ENCODE results near the gene C20orf144.

C20orf144 gene

DNA sequence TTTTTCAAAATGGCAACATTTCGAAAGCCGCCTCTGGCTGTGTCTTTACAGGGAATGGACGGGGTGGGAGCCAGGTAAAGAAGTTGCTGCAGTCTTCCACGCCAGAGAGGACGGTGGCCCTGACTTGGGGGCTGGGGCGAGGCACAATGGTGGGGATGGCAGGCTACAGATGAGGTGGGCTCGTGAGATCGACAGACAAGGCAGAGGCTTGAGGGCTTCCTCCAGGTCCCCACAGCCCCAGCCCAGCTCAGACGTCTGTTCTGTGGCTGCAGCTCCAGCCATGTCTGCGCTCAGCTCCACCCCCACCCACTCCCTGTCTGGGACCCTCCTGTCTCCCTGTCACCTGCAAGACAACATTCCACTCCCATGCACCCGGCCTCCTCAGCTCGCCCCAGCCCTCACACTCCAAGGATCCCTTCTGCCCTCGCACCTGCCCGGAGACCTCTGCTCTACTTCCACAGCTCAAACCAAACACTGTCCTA is 7.4 kb upstream of the C20orf144 start:
- no peak for DNase-seq (ENCODE audit: extremely low read depth, low read depth)
- TF ChIP-seq, protein P1, sequence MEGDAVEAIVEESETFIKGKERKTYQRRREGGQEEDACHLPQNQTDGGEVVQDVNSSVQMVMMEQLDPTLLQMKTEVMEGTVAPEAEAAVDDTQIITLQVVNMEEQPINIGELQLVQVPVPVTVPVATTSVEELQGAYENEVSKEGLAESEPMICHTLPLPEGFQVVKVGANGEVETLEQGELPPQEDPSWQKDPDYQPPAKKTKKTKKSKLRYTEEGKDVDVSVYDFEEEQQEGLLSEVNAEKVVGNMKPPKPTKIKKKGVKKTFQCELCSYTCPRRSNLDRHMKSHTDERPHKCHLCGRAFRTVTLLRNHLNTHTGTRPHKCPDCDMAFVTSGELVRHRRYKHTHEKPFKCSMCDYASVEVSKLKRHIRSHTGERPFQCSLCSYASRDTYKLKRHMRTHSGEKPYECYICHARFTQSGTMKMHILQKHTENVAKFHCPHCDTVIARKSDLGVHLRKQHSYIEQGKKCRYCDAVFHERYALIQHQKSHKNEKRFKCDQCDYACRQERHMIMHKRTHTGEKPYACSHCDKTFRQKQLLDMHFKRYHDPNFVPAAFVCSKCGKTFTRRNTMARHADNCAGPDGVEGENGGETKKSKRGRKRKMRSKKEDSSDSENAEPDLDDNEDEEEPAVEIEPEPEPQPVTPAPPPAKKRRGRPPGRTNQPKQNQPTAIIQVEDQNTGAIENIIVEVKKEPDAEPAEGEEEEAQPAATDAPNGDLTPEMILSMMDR (IDR thresholded peaks at IDR 0.05; ENCODE audit: low read depth, low read length, missing control alignments), result no peak

DNA sequence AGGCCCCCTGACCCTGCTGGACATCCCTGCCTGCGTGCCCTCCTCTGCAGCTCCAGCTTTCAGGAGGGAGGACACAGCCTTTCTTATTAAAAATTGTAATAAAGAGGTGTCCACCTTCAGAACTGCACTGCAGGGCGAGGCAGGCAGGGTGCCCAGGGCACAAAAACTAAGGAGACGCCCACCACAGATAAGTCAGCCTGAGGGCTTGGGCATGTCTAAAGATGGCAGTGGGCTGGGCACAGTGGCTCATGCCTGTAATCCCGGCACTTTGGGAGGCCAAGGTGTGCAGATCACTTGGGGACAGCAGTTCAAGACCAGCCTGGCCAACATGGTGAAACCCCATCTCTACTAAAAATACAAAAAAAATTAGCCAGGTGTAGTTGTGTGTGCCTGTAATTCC is 7.0 kb upstream of the C20orf144 start:
- H3K4me3 ChIP-seq (replicated peaks; ENCODE audit: low read depth, low read length), result no peak overlapping the region
- no peak for DNase-seq (ENCODE audit: extremely low read depth, low read depth)
- TF ChIP-seq, protein P1 (IDR thresholded peaks at IDR 0.05; ENCODE audit: low read depth, low read length, missing control alignments), result no peak

More for the DNA sequence above, 7.4 kb upstream of the C20orf144 start:
- no peak overlapping the region for H3K4me3 ChIP-seq (replicated peaks; ENCODE audit: low read depth, low read length)

DNA sequence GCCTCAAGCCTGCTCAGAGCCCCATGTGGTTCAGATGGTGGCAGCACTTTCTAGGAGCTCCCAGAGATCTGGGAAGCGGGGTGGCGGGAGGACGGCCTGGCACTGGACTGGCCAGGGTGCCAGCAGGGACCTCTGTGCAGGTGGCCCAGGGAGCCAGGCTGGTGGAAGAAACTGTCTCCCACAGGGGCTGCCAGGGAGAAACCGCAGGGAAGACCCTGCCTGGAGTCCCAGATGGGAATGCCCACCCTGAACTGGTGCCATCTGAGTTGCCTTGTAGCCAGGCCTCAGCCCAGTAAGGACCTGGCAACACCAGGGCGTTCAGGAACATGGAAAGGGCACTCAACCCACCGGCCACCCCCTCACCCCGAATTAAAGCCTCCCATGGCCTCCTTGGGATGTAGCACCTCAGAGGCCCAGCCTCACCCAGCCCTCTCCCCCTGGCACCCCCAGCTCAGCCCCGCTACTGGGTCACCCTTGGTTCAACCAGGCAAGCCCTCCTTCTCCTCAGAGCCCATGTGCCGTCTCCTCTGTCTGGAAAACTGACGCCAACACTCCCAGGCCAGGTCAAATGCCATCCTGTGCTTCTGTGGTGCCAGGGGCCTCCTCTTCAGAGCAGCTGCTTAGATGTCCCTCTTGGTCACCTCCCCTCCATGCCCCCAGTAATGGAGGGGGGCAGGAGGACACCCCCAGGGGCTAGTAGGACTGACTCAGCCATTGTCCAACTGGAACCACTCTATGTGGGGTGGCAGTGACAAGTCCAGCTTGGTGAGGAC is 5.9 kb upstream of the C20orf144 start:
- TF ChIP-seq, protein P1 (IDR thresholded peaks at IDR 0.05; ENCODE audit: low read depth, low read length, missing control alignments), result no peak
- no peak for DNase-seq (ENCODE audit: extremely low read depth, low read depth)
- no peak overlapping the region for H3K4me3 ChIP-seq (replicated peaks; ENCODE audit: low read depth, low read length)

DNA sequence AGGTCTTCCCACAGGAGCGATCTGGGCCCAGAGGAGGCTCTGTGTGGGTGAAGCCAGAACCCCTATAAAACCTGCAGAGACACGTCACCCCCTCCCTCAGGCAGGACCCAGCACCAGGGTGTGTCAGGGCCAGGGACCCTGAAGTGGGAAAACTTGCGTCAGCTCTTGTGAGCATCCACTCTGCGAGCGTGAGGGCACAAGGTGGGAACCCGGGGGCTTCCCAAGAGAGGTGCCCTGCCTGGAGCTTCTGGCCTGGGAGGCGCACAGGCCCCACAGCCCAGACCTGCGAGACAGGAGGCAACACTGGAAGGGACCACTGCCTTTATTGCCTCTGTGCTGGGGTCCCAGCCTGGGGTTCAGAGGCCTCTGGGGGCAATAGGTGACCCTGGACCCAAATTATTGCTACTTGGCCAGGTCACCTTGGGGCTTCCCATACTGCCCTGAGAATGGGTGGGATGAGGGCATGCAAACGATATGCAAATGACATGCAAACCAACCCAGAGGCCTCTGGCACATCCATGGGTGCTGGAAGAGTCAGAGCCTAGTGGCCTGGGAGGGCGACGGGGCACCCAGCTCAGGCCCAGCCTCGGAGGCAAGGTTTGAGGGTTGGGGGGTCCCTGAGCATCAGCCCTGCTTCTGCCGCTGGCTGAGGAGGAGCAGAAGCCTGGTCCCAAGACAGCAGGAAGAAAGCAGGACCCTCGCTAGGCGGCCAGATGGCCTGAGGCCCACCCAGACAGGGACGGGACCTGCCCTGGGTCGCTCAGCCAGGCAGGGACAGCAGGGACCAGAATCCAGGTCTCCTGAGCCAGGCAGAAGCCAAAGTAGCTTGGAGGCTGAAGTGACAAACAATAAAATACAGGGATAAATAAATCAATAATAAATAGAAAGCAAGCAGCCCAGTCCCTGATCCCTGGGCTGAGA is 5.1 kb upstream of the C20orf144 start:
- TF ChIP-seq, protein P1 (IDR thresholded peaks at IDR 0.05; ENCODE audit: low read depth, low read length, missing control alignments), result no peak
- no peak overlapping the region for H3K4me3 ChIP-seq (replicated peaks; ENCODE audit: low read depth, low read length)
- DNase-seq (ENCODE audit: extremely low read depth, low read depth), result no peak

DNA sequence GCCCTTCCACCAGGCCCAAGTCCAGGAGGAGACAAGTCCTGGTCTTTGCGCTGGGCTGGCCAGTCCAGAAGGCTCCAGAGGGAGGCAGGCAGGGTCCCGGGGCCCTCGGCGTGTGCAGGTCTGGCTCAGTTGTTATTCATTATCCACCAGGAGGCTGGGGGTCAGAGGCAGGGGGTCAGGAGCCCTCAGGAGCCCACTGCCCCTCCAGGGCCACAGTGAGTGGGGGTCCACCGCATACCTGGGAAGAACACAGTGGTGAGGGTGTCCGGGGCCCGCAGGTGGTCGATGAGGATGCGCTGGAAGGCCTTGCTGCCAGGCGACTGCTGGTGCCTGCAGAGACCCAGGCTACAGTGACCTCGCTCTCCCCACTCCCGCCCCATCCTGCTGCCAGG is 4.4 kb upstream of the C20orf144 start:
- DNase-seq (ENCODE audit: extremely low read depth, low read depth), result no peak
- no peak overlapping the region for H3K4me3 ChIP-seq (replicated peaks; ENCODE audit: low read depth, low read length)
- TF ChIP-seq, protein P1 (IDR thresholded peaks at IDR 0.05; ENCODE audit: low read depth, low read length, missing control alignments), result no peak

DNA sequence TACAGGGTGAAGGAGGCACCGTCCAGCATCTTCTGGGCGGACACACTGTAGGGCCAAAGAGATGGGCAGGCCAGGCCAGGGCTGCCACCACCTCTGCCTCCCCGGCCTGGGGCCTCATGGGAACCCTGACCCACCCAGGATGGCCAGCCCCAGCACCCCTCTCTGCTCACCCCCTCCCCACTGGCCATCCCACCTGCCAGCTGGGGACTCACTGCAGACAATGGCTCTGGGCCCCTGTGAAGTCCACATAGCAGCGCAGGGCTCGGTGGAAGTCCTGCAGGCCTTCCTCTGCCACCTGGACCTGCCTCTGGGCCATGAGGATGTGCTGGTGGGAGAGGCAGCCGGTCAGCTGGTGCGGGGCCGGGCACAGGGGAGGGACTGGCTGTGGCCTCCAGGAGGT is 3.6 kb upstream of the C20orf144 start:
- no peak overlapping the region for H3K4me3 ChIP-seq (replicated peaks; ENCODE audit: low read depth, low read length)
- no peak for DNase-seq (ENCODE audit: extremely low read depth, low read depth)
- TF ChIP-seq, protein P1 (IDR thresholded peaks at IDR 0.05; ENCODE audit: low read depth, low read length, missing control alignments), result no peak
